Prostate gland (tissue), 2 donors: ENCODE data around the gene FANCD2OS. TPM values are rescaled to one million over a fixed set of nuclear protein-coding genes. Genes with fewer than 3 reads are reported as not detected.

ENCODE experiments used
- DNase-seq: peaks from one replicate; pipeline ENCODE4 v3.0.0-alpha.2; 2019; ENCODE audit warnings: low spot score
- H3K27ac ChIP-seq, 2 donors: fragments of 200-600 bp; sonication (generic); 2 replicates each; pipeline ENCODE4 v1.5.1; 2017 to 2019
- H3K27me3 ChIP-seq: fragments of 200-600 bp; sonication (generic); replicated peaks from 2 replicates; pipeline ENCODE4 v1.5.1; 2019; ENCODE audit not compliant: insufficient read depth
- H3K36me3 ChIP-seq, 2 donors: fragments of 200-600 bp; sonication (generic); 1 replicate in 1 of 2; 2 replicates in 1 of 2; pipeline versions ENCODE4 v1.5.1 to v1.8.1; 2017 to 2019
- H3K4me1 ChIP-seq: fragments of 200-600 bp; sonication (generic); replicated peaks from 2 replicates; pipeline ENCODE4 v1.5.1; 2019
- H3K4me3 ChIP-seq, 2 donors: fragments of 200-600 bp; sonication (generic); 2 replicates each; pipeline ENCODE4 v1.5.1; 2017 to 2019
- H3K9me3 ChIP-seq: fragments of 200-600 bp; sonication (generic); 2 replicates; pipeline ENCODE4 v1.5.1; 2017
- CTCF ChIP-seq, 4 experiments: fragments of 200-600 bp in 2 of 4; fragments of 450-650 bp in 2 of 4; sonication (generic) in 2 of 4; IDR thresholded peaks; 1 replicate in 3 of 4; 2 replicates in 1 of 4; pipeline ENCODE4 v1.5.1; 2016 to 2019; ENCODE audit warnings: antibody characterized with exemption in 4 of 4, mild to moderate bottlenecking in 2 of 4, moderate library complexity in 2 of 4
- POLR2A ChIP-seq: fragments of 450-650 bp; IDR thresholded peaks from one replicate; pipeline ENCODE4 v1.6.1; 2016; ENCODE audit warnings: antibody characterized with exemption, mild to moderate bottlenecking
- POLR2AphosphoS5 ChIP-seq: sonication (generic); formaldehyde crosslinking; IDR thresholded peaks from one replicate; pipeline ENCODE4 v1.6.1; 2017; ENCODE audit warnings: antibody characterized with exemption
- WGBS: methylation state at CpG from one replicate; pipeline ENCODE4 v1.1.5; 2018; 5-methylcytosine and 5-hydroxymethylcytosine counted together
- intact Hi-C: fragments of 100-400 bp; cut with DNase I; formaldehyde crosslinking; loops from one replicate; pipeline ENCODE4 v1.14.2; 2022
- total RNA-seq, 2 donors: library from RNA; depleted of rRNA; stranded (reverse); fragments of >200 nt; gene quantifications; one replicate each; pipeline ENCODE4 v1.1.0, GENCODE V29; 2016

Gene FANCD2OS
- total RNA-seq, 2 donors from 2014 or later: 1.1 to 2.3 TPM

- Histone ChIP-seq H3K9me3 (no peaks in the 10 kb centered on the region), H3K36me3 (peaks cover 2 to 8% of the 10 kb centered on the region in 2 donors), H3K27ac (no peak overlapping the region), H3K4me3 (no peak overlapping the region), H3K27me3 (no peaks in the 10 kb centered on the region), H3K4me1 (no peaks in the 10 kb centered on the region)
- WGBS: 83% methylated on average over 6 of the region's 6 CpGs
- intact Hi-C loops: no loop called here
- TF ChIP-seq POLR2A (no peak), CTCF (IDR thresholded peaks at IDR 0.05) (no peak), POLR2AphosphoS5 (no peak)
- DNase-seq: no peak
Measured at GRCh38 chr3:10150987-10151386, 42.9 kb upstream of the FANCD2OS start.

GRCh38 chr3:10149226-10149625, 41.2 kb upstream of the FANCD2OS start:
- intact Hi-C loops: no loop called here

GRCh38 chr3:10145685-10146084, 37.6 kb upstream of the FANCD2OS start:
- Histone ChIP-seq H3K27me3 (no peaks in the 10 kb centered on the region), H3K4me1 (no peaks in the 10 kb centered on the region), H3K4me3 (no peak overlapping the region), H3K9me3 (no peaks in the 10 kb centered on the region), H3K27ac (no peak overlapping the region), H3K36me3 (peaks cover 0 to 8% of the 10 kb centered on the region in 2 donors)
- 88% methylated on average over 4 of the region's 4 CpGs for WGBS
- no peak for DNase-seq
- no peak for TF ChIP-seq POLR2AphosphoS5
- no peak for TF ChIP-seq CTCF (IDR thresholded peaks at IDR 0.05)
- no peak for TF ChIP-seq POLR2A
- intact Hi-C loops: no loop called here

More at GRCh38 chr3:10149226-10149625, 41.2 kb upstream of the FANCD2OS start:
- Histone ChIP-seq H3K4me1 (no peaks in the 10 kb centered on the region), H3K36me3 (peaks cover 2 to 8% of the 10 kb centered on the region in 2 donors), H3K27me3 (no peaks in the 10 kb centered on the region), H3K27ac (no peak overlapping the region), H3K9me3 (no peaks in the 10 kb centered on the region), H3K4me3 (no peak overlapping the region)
- no peak for TF ChIP-seq POLR2AphosphoS5
- no peak for TF ChIP-seq POLR2A
- no peak for TF ChIP-seq CTCF (IDR thresholded peaks at IDR 0.05)
- 84% methylated on average over 8 of the region's 8 CpGs for WGBS
- DNase-seq: no peak

GRCh38 chr3:10142707-10143560, 34.9 kb upstream of the FANCD2OS start:
- intact Hi-C loops: no loop called here
- WGBS: 76% methylated on average over 29 of the region's 29 CpGs
- no peak for TF ChIP-seq POLR2A
- TF ChIP-seq POLR2AphosphoS5: no peak
- TF ChIP-seq CTCF (IDR thresholded peaks at IDR 0.05): no peak
- H3K27me3 ChIP-seq: no peaks in the 10 kb centered on the region
- no peak for DNase-seq
- no peaks in the 10 kb centered on the region for H3K36me3 ChIP-seq
- H3K4me3 ChIP-seq: peak overlapping the region; percentile 61 to 83
- H3K4me1 ChIP-seq: no peaks in the 10 kb centered on the region
- no peak overlapping the region for H3K27ac ChIP-seq
- H3K9me3 ChIP-seq: no peaks in the 10 kb centered on the region

GRCh38 chr3:10140996-10141546, 33.0 kb upstream of the FANCD2OS start:
- Histone ChIP-seq H3K27me3 (no peaks in the 10 kb centered on the region), H3K36me3 (no peaks in the 10 kb centered on the region), H3K4me1 (no peaks in the 10 kb centered on the region), H3K27ac (peak overlapping the region; percentile 89 to 95), H3K9me3 (no peaks in the 10 kb centered on the region), H3K4me3 (no peak overlapping the region)
- intact Hi-C loops: no loop called here
- WGBS: 85% methylated on average over 23 of the region's 23 CpGs
- DNase-seq: no peak
- TF ChIP-seq POLR2AphosphoS5: no peak
- no peak for TF ChIP-seq CTCF (IDR thresholded peaks at IDR 0.05)
- TF ChIP-seq POLR2A: no peak
